Epithelial cell of prostate (primary cell): ENCODE data around the gene DHDDS.
"Not testable (repeated sequence)": the region's sequence is repeated elsewhere in the genome, so short reads cannot be mapped to it uniquely, and the experiment has no call there.

Source experiments
- DNase-seq: peaks from one replicate; pipeline ENCODE4 v3.0.0-alpha.2; 2011; ENCODE audit warnings: low read depth, low spot score
- H3K27ac ChIP-seq: fragments of 450-650 bp; 2 replicates; pipeline ENCODE4 v1.5.1; 2017; ENCODE audit warnings: mild to moderate bottlenecking

The DHDDS gene, protein sequence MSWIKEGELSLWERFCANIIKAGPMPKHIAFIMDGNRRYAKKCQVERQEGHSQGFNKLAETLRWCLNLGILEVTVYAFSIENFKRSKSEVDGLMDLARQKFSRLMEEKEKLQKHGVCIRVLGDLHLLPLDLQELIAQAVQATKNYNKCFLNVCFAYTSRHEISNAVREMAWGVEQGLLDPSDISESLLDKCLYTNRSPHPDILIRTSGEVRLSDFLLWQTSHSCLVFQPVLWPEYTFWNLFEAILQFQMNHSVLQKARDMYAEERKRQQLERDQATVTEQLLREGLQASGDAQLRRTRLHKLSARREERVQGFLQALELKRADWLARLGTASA

DNA sequence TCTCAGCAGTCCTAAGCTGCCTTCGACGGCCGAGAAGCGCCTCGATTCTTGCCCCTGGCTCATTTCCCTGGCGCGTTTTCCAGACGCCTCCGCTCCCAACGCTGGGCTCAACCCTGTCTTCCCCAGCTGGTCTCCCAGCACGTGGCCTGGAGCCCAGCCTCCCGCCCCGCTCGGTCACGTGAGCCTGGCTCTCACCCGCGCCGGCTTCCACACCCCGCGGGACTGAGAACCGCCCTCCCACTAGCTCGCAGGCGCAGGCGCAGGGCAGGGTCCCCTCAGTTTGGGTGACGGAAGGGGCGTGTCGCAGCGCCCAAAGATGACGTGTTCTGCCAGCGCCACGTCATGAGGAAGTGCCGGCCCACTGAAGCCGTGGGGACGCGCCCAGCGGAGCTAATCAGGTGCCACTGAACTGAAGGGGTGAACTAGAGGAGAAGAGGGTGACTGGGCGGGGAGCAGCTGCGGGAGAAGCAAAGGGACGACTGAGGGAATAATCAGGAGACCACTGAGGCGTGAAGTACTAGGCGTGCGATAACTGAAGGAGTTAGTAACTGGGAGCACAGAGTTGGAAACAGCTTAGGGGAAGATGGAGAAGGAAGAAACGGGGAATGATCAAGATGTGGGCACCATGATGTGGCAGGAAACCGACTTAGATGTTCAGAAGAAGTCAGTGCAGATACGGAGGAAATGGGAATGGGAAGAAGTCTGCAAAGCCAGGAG is at the start of gene DHDDS:
Gene DHDDS (plus strand): TSS at position 343 of the 717 bp plus-strand sequence. CDS start 625 bp downstream, outside the sequence.
- H3K27ac ChIP-seq: peak within 1 kb of the TSS; percentile 69
- peak; percentile 88 for DNase-seq

DNA sequence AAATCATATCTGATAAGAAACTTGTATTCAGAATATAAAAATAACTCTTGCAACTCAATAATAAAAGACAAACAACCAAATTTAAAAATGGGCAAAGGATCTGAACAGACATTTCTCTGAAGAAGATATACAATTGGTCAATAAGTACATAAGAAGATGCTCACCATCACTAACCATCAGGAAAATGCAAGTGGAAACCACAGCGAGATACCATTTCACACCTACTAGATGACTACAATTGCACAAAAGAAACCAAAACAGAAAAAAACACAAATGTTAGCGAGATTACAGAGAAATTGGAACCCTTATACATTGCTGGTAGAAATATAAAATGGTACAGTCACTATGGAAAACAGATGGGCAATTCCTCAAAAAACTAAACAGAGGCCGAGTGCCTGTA is 48.0 kb upstream of the DHDDS start:
- DNase-seq: no peak
- H3K27ac ChIP-seq: no peak overlapping the region

DNA sequence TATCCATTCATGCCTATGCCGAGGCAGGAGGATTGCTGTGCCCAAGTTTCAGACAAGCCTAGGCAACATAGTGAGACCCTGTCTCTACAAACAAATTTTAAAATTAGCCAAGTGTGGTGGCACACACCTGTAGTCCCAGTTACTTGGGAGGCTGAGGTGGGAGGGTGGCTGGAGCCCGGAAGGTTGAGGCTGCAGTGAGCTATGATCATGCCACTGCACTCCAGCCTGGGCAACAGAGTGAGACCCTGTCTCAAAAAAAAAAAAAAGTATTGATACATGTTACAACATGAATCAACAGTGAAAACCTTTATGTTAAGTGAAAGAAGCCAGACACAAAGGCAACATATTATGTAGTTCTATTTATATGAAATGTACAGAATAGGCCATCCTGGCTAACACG is 47.1 kb upstream of the DHDDS start:
- DNase-seq, H3K27ac ChIP-seq: not testable (repeated sequence)

DNA sequence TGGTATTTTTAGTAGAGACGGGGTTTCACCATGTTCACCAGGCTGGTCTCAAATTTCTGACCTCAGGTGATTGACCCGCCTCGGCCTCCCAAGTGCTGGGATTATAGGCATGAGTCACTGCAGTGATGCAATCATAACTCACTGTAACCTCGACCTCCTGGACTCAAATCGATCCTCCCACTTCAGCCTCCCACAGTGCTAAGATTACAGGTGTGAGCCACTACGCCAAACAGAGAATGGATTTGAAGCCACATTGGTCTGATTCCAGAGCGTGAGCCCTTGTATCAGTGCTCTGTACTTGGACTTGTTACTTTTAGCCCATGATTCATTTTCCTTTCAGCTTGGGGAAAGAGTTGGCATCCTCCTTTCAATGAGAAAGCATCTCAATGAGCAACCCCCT is 44.7 kb upstream of the DHDDS start:
- no peak overlapping the region for H3K27ac ChIP-seq
- DNase-seq: no peak

DNA sequence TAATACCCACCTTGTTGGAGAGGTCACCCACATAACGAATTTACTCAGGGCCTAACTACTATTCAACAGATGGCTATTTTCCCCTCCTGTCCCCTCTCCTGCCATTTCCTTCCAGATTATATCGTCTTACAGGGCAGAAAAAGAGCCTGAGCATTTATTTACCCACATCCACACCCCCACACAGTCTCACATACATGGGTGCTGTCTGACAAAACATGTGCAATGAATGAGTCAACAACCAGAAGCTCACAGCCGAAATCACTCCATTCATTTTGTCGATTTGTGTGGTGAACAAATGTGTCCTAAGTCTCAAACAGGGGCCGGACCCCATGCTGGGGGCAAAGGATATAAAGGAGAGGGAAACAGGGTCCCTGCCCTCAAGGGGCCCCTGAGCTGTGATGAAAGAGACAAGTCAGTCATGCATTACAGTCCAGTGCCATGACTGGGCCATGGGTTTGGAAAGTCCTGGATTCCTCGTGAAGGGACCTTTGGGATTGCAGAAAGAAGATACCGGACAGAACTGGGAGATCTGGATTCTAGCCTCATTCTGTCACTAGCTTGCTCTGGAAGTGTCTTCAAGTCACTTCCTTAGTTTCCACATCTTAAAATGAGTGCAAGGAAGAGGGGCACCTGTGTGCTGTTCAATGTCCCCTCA is 43.2 kb upstream of the DHDDS start:
- no peak overlapping the region for H3K27ac ChIP-seq
- DNase-seq: no peak

DNA sequence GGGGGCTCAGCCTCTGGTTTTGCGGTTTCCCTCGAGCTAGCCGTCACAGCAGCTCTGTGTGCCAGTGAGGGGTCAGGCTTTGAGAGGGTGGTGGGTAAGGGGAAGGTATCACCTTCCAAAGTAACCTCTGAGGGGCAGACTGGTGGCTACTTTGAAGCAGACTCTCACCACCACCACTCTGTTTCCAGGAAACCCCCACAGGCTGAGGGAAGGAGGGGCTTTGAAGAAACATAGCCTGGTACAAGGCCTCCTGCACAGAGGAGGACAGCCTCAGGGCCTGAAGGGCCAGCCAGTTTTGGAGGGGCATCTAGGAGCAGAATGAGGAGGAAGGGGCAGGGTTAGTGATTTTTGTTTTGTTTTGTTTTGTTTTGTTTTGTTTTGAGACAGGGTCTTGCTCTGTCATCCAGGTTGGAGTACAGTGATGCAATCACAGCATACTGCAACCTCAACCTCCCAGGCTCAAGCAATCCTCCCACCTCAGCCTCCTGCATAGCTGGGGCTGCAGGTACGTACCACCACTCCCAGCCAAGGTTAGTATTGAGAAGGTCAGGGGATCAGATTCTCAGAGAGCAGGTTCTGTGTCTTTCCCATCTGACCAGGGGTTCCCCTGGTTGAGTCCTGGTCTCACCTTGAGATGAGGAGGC is 42.4 kb upstream of the DHDDS start:
- DNase-seq: no peak
- H3K27ac ChIP-seq: no peak overlapping the region

DNA sequence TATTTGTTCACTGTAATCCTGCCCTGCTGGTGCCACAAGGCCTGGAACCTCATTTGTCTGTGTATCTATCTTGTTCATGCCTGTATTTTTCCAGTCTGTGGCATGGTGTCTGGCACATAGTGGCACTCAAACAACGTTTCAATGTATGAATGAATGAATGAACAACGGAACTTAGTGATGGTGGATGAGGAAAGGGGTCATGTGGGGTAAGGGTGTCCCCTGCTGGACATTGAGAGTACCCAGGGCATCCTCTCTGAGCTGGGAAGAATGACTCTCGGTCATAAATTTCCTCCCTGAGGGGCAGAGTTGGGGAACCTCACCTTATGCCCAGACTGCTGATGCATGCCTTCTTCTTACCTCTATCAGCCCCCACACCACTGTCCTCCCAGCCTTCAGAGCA is 40.7 kb upstream of the DHDDS start:
- DNase-seq: no peak
- H3K27ac ChIP-seq: no peak overlapping the region

DNA sequence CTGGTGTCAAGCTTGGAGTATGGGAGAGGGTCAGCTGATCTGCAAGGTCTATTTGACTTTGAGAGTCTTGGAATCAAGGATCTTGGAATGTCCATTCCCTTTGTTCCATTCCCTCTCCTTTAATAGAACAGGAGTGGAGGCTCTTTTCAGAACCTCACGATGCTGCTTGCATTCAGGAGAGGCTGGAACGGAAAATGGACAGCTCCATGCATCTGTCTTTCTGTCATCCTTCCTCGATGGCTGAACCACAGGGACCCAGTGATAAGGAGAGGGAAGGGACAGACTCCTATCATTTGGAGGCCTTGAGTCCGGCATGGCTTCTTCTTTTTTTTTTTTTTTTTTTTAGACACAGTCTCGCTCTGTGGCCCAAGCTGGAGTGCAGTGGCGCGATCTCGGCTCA is 36.4 kb upstream of the DHDDS start:
- no peak for DNase-seq
- no peak overlapping the region for H3K27ac ChIP-seq

DNA sequence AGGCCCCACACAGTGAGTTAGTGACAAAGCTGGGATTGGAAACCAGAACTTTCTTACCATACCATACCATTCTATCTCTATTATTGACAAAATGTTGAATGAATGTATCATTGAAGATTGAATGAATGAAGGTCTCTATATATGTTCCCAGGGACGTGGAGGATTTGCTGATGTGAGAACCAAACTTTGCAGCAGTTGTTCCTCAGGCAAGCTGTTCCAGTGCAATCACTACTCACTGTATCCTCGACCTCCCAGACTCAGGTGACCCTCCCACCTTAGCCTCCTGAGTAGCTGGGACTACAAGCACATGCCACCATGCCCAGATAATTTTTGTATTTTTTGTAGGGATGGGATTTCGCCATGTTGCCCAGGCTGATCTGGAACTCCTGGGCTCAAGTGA is 33.1 kb upstream of the DHDDS start:
- DNase-seq: no peak
- H3K27ac ChIP-seq: no peak overlapping the region

DNA sequence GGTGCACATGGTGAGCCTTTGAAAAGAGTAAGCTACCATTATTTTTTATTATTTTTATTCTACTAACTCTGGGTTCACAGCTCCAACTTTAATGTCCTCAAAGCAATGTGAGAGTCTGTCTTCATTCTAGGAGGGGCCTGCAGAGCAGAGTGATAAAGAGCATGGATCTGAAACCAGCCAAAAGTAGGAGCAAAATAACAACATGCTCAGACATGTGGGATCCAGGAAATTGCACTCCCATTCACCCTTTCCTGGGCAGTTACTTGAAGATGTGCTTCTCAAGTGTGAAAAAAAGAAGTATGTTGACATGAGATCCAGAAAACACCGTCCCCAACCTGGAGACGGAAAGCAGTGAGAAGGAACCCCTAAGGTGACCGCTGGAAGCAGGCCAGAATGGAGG is 30.2 kb upstream of the DHDDS start:
- H3K27ac ChIP-seq: no peak overlapping the region
- no peak for DNase-seq

DNA sequence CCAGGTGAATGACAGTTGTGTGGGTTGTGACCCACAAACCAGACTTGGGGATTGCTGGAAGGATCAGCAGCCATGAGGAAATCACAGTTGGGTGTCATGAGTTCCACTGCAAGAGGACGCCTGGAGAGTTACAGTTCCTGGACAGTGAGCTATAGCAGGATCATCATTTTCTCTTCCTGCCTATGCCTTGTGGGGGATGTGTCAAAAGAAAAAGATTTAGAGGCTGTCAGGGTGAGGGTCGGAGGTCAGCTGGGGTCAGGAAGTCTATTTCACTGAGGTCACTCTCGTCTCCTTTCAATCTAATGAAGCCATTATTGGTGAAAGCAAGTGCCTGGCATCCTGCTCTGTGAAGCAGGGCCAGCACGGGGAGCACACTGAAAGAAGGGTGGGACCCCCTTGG is 28.5 kb upstream of the DHDDS start:
- H3K27ac ChIP-seq: no peak overlapping the region

DNA sequence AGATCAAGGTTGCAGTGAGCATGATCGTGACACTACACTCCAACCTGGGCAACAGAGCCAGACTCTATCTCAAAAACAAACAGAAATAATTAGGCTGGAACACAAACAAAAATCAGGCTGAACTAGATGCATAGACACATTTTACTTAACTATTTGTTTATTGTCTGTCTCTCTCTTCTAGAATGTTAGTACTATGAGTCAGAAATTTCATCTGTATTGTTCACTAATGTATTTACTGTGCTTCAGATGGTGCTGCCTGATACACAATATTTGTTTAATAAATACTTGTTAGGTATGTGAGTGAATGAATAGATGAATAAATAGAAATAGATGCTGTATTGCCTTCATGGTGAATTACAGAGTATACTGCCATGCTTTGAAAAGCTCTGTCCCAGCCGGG is 27.5 kb upstream of the DHDDS start:
- no peak for DNase-seq
- H3K27ac ChIP-seq: no peak overlapping the region

More for the DNA sequence above, 28.5 kb upstream of the DHDDS start:
- no peak for DNase-seq

DNA sequence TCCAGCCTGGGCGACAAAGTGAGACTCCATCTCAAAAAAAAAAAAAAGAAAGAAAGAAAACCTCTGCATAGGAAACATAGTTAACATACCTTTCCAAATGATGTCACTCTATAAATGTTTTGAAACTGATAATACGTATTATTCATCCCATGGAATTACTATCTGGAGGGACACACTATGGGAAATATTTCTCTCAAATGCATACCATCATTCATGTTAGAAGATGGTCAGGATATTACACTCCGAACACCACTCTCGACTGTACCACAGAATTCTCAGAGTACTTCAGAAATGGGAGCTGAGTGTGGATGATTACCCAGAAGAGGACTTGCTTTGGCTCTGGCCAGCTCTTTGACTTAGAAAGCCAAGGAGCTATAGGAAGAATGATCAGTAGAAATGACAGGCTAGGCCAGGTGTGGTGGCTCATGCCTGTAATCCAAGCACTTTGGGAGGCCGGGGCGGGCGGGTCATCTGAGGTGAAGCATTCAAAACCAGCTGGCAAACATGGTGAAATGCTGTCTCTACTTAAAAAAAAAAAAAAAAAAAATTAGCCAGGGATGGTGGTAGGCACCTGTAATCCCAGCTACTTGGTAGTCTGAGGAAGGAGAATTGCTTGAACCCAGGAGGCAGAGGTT is 26.7 kb upstream of the DHDDS start:
- H3K27ac ChIP-seq: no peak overlapping the region
- no peak for DNase-seq

DNA sequence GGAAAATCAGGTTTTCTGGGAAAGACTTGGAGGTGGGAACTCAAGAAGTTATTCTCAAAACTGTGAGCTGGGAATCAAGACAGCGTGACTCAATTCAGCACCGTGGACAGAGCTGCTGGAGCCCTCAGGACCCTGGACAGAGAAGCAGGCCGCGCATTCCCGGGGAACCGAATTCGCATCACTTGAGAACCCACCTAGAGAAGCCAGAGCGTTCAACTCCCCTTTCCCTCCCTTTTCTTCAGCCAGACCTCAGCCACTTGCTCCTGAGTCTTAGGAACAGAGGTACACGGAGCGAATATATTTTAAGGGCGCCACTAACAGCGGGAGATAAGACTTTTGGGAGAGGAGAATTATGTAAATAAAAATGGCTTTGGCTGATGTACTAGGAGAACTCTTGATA is 23.5 kb upstream of the DHDDS start:
- no peak overlapping the region for H3K27ac ChIP-seq
- no peak for DNase-seq

DNA sequence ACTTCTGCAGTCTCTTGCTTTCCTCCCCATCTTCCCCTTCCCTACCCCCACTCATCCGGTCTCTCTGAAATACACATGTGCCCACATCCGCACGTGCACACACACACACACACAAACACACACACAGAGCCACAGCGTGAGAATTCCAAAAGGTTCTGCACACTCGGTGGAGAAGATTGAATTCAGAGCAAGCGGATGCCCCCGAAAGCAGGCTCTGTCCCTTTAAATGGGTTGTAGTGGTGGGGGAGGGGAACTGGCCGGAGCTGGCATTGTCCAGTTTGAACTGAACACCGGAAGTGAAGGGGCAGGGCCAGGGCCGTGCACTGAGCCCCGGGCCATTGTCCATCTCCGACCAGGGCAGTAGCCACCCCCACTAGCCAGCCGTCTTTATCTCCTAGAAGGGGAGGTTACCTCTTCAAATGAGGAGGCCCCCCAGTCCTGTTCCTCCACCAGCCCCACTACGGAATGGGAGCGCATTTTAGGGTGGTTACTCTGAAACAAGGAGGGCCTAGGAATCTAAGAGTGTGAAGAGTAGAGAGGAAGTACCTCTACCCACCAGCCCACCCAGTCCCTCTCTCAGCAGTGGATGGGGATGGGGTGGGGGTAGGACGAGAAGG is 22.8 kb upstream of the DHDDS start:
- no peak overlapping the region for H3K27ac ChIP-seq
- no peak for DNase-seq

DNA sequence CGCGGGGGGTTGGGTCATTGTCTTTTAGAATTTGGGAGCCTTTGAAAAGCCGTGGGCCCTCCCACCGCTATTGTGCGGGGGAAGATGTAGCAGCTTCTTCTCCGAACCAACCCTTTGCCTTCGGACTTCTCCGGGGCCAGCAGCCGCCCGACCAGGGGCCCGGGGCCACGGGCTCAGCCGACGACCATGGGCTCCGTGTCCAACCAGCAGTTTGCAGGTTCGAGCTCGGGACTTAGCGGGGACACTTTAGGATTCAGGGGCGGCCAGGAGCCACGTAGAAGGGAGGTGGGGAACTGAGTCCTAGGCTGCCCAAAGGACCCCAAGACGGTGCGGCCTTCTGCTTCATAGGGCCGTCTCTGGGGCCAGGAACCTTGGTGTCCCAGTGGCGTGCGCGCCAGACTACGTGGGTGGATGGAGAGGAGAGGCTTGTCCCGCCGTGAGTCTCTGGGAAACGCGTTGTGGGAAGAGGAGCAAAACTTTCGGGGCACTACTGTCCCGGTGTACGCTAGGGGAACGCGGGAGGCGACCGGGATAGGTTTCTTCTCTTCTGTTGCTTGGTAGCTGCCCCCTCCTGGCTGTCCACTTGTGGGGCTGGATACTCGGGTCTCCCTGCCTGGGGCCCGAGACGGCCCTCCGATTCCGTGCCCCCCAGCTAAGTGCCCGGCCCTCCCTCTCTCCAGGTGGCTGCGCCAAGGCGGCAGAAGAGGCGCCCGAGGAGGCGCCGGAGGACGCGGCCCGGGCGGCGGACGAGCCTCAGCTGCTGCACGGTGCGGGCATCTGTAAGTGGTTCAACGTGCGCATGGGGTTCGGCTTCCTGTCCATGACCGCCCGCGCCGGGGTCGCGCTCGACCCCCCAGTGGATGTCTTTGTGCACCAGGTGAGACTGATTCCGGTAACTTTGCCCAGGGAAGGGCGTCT is 21.2 kb upstream of the DHDDS start, which contains the start of gene LIN28A:
Gene LIN28A (plus strand): TSS at position 112 of the 918 bp plus-strand sequence. CDS start 75 bp downstream, at position 187.
- no peak for DNase-seq
- H3K27ac ChIP-seq: no peak within 1 kb of the TSS

DNA sequence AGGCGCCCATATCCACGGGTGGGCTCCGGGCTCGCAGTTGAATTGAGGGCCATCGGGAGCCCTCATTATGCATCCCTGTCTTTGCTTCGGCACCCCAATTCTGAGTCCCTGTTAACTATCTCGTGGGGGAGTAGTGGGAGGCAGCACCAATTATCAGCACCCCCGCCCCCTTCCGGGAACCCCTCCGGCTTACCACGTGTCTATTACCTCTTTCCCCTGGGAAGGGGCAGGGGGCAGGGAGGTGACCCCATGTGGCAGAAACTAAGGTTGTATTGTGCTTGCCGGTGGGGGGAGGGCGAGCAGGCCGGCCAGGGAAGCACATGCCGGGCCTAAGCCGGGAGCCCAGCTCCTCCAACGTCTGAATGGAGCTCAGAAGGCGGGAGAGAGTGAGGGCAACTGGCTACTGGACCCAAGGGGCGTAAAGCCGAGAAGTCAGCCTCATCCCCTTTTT is 20.5 kb upstream of the DHDDS start:
- no peak for DNase-seq
- H3K27ac ChIP-seq: no peak overlapping the region

DNA sequence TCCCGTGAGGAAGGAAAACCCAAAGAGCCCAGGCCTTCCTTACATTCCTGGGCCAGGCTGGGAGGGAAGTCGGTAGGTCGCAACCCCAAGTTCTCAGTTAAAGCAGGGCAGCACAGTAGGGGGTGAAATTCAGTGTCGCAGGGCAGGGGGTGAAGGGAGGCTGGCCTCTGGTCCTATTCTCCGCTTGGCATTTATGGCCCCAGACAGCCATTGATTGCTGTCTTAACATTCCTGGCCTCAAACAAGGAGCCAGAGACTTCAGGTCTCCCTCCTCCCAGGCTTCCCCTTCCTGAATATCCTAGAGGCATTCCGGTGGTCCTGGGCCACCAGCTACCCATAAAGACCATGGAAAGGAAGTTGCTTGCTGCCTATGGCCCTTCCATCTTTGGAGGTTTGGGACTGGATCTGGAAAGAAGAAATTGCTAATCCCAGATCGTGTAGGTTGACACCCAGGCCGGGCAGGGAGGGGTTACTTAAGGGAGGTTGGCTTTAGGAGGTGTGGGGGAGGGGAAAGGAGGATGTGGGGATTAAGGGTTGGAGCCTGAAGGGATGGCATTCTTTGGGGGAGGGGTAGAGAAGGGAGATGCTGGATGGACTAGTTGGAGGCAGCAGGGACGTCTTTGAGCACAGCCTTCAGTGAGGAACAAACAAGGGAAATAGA is 19.8 kb upstream of the DHDDS start:
- H3K27ac ChIP-seq: no peak overlapping the region
- DNase-seq: no peak
